ENCODE measurements around the gene KIAA0753. TPM values are rescaled to one million over a fixed set of nuclear protein-coding genes. Genes with fewer than 3 reads are reported as not detected.

Gene KIAA0753
- total RNA-seq, 4 donors from 2014 or later = 8.1 to 19.6 (median 13.8) TPM

DNA sequence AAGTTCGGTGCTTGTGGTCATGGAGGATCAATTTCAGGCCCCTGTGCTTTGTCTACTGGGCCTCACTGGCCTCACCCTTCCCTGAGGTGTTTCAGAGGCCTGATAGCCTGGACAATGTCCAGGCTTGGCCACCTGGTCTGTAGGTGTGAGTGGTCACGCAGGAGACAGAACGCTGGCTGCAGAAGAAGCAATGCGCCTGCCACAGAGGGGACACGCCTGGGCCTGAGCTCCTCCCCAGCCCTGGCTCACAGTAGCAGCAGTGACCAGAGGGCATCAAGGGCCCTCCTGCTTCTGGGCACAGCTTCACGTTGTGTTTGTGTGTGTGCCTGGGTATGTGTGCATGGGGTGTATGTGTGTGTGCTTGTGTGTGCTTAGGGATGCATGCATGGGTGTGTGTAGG, 82.2 kb downstream of the KIAA0753 start:
- no peak overlapping the region for H3K4me3 ChIP-seq (ENCODE audit: low read depth, poor library complexity, severe bottlenecking)
- DNase-seq (ENCODE audit: low spot score in 2 of 2) = no peak
- 70 to 81% methylated on average over 5 to 6 of the region's 6 CpGs for WGBS, 2 donors
- TF ChIP-seq POLR2A (IDR thresholded peaks at IDR 0.05) = no peak
- TF ChIP-seq, protein P1, sequence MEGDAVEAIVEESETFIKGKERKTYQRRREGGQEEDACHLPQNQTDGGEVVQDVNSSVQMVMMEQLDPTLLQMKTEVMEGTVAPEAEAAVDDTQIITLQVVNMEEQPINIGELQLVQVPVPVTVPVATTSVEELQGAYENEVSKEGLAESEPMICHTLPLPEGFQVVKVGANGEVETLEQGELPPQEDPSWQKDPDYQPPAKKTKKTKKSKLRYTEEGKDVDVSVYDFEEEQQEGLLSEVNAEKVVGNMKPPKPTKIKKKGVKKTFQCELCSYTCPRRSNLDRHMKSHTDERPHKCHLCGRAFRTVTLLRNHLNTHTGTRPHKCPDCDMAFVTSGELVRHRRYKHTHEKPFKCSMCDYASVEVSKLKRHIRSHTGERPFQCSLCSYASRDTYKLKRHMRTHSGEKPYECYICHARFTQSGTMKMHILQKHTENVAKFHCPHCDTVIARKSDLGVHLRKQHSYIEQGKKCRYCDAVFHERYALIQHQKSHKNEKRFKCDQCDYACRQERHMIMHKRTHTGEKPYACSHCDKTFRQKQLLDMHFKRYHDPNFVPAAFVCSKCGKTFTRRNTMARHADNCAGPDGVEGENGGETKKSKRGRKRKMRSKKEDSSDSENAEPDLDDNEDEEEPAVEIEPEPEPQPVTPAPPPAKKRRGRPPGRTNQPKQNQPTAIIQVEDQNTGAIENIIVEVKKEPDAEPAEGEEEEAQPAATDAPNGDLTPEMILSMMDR (IDR thresholded peaks at IDR 0.05) = no peak
- intact Hi-C loops (cut with DNase I; ENCODE audit: low total_unique reads) = no loop called here

DNA sequence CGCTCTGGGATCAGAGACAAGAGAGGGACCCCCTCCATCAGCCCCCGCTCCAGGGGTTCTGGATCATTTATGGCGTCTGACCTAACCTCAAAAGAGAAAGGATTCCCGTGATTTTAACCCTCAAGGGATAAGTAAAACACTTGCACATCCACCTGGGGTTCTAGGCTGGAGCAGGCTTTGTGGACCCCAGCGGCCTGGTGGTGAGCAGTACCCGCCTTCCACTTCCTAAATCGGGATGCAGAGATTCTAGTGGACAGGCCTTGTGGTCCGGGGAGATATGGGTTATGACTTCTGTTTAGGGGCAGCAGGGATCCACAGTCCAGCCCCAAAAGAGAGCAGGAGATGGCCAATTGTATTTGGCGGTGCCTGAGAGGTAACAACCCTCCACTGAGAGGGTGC, 83.5 kb downstream of the KIAA0753 start:
- WGBS, 2 donors = 46 to 57% methylated on average over 9 of the region's 9 CpGs
- no peak for DNase-seq (ENCODE audit: low spot score in 2 of 2)
- no peak overlapping the region for H3K4me3 ChIP-seq (ENCODE audit: low read depth, poor library complexity, severe bottlenecking)
- intact Hi-C loops (cut with DNase I; ENCODE audit: low total_unique reads) = no loop called here
- no peak for TF ChIP-seq POLR2A (IDR thresholded peaks at IDR 0.05)
- TF ChIP-seq, protein P1 (IDR thresholded peaks at IDR 0.05) = no peak

DNA sequence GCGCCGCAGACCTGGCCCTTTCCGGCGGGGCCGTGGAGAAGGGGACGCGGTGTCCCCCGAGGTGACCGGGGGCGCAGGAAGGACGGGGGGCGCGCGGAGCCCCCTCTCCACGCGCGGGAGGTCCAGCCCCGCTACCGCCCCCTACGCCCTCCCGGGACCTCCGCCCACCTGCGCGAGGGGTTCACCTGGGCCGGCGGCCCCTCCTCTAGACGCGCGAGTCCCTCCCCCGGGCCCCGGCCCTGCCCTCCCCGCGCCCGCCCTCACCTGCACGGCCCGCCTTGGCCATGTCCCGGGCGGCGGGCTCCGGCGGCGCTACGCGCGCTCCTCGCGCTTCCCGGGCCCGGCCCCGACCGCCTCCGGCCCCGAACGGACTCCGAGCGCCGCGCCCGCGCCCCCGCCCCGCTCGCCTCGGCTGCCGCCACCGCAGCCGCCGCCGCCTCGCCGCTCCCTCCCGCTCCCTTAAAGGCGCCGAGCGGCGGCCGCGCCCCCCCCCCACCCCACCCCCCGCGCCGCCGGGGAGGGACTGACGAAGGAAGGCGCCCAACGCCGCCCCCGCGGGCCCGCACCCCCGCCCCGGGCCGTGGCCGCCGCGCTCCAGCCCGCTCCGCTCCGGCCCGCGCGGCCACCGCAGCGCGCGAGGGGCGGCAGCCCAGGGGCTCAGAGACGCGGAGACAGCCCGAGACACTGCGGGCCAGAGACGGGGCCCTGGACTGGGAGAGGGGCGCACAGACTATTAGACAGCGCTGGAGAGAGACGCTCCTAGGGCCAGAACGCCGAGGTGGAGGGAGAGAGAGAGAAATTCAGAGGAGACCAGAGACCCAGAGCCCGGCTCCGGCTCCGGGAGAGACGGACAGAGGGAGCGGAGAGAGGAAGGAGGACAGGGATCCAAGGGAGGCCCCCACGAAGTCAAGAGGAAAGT, 84.1 kb downstream of the KIAA0753 start, which contains the start of gene PITPNM3:
TSS of gene PITPNM3 (minus strand) at position 435 of the 919 bp plus-strand sequence. CDS start at position 286, 149 bp downstream.
- H3K4me3 ChIP-seq (ENCODE audit: low read depth, poor library complexity, severe bottlenecking) = peak within 1 kb of the TSS; percentile 18
- 3 to 6% methylated on average over 26 to 58 of the region's 122 CpGs for WGBS, 2 donors
- intact Hi-C loops (cut with DNase I; ENCODE audit: low total_unique reads) = no loop called here
- TF ChIP-seq POLR2A (IDR thresholded peaks at IDR 0.05) = no peak
- TF ChIP-seq, protein P1 (IDR thresholded peaks at IDR 0.05) = no peak
- no peak for DNase-seq (ENCODE audit: low spot score in 2 of 2)

DNA sequence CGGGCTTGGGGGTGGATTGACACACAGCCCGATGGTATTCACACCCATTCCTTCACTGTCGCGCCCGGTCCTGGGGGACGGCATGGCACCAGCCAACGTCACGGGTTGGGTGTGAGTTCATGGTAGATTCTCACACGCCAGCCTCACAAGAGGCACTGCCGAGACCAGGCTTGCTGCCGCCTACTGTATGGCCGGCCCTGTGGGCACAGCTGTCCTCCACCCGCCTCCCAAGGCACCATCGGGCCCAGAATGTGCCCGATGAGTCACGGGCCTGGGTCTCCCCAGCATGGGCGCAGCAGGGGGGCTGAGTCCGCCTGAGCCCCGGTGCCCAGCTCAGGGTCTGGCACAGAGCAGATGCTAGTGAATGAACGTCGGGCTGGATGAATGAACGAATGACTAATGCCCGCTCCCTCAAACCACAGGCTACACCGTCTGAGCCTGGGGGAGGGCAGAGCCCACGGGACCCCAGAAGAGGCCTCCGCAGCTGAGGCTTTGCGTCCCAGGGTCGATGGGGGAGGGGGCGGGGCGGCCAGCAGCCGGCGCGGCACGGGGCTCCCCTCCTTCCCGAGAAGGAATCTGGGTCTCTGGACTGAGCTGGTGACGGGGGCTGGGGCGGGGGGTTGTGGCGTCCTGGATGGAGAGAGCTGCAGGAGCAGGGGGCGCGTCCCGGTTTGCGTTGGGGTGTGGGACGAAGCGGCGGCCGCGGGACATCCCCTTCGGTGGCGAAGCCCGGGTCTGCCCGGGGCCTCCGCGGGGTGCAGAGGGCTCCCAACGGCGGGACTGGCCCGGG, 85.0 kb downstream of the KIAA0753 start:
- 2% methylated on average over 36 to 48 of the region's 56 CpGs for WGBS, 2 donors
- DNase-seq (ENCODE audit: low spot score in 2 of 2) = no peak
- TF ChIP-seq, protein P1 (IDR thresholded peaks at IDR 0.05) = no peak
- no peak for TF ChIP-seq POLR2A (IDR thresholded peaks at IDR 0.05)
- intact Hi-C loops (cut with DNase I; ENCODE audit: low total_unique reads) = no loop called here
- H3K4me3 ChIP-seq (ENCODE audit: low read depth, poor library complexity, severe bottlenecking) = peak overlapping the region; percentile 18

DNA sequence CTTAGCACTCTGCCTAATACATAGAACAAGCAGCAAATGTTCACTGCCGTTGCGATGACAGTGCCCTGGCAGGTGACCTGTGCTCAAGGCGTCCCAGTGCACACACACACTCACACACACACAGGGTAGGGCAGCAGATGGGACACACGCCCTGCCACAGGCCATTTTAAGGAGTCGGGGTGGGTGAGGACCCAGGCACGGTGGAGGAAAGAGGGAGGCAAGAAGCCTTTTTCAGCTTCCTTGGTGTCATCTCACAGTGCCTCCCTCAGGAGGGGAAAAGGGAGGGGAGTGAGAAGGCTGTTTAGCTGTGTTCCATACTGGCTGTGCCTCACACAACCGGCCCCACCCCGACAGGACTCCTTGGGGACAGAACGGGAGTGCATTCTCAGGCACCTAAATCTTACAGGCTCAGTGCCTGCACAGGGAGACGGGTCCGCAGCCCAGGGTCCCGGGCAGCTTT, 85.6 kb downstream of the KIAA0753 start:
- TF ChIP-seq, protein P1 (IDR thresholded peaks at IDR 0.05) = no peak
- no peak for TF ChIP-seq POLR2A (IDR thresholded peaks at IDR 0.05)
- WGBS, 2 donors = 18 to 19% methylated on average over 12 of the region's 12 CpGs
- no peak for DNase-seq (ENCODE audit: low spot score in 2 of 2)
- no peak overlapping the region for H3K4me3 ChIP-seq (ENCODE audit: low read depth, poor library complexity, severe bottlenecking)
- intact Hi-C loops (cut with DNase I; ENCODE audit: low total_unique reads) = no loop called here

Measured in lower leg skin (tissue), 4 donors.